ENCODE data around the gene PIGZ. TPM values are rescaled to one million over a fixed set of nuclear protein-coding genes. Genes with fewer than 3 reads are reported as not detected.
A peak's percentile ranks its signal among the peaks of the same experiment; 100 is the strongest.

The PIGZ gene
- total and polyA plus RNA-seq, 4 donors: 0.99 to 2.4 (median 1.6) TPM

DNA sequence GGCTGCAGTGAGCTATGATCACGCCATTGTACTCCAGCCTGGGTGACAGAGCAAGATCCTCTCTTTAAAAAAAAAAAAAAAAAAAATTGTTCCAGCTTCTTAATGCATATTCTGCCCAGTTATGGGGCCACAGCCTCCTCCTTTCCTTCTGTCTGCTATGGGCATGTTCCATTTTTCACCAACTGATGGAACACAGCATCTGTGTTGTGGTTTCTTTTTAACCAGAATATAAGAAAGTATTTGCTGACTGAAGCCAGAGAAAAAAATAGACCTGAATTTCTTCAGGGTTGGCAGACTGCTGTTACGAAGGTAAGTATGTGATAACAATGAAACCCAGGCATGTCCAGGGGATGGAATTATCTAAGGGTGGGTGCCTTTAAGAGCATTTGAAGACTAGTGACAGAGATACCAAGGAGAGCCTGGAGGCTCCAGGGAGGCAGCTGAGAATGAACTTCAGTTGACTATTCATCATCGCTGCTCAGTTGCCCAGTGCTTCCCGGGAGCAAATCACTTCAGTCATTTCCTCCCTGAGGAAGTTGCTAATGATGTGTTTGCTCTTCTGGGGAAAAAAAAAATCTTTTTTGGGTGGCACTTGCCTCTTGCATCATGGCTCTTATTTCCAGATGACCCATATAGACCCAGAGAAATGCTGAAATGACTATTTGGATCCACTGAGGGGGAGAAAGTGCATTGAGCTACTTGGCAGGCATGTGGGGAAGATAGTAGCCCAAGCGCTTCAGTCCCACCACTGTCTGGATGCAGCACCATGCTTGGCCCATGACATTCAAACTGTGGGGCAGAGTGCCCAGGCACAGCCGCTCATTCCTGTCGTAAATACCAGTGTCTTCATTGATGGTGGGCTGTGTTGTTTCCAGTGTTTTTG lies 40.8 kb downstream of the PIGZ start:
- H3K27ac ChIP-seq (ENCODE audit: low read depth in 1 of 2, low read length in 2 of 2): no peak overlapping the region
- H3K9me3 ChIP-seq (ENCODE audit: control insufficient read depth in 4 of 4, low read length in 3 of 4): no peaks in the 10 kb centered on the region
- no peak for TF ChIP-seq JUND (IDR thresholded peaks at IDR 0.05)
- TF ChIP-seq EGR1 (IDR thresholded peaks at IDR 0.05; ENCODE audit: low read depth in 2 of 2): no peak
- no peak for TF ChIP-seq ATF3 (IDR thresholded peaks at IDR 0.05)
- TF ChIP-seq GABPA (IDR thresholded peaks at IDR 0.05 in 1 of 2, conservative IDR thresholded peaks at IDR 0.05 in 1 of 2): no peak
- TF ChIP-seq SP1 (IDR thresholded peaks at IDR 0.05): no peak
- no peak for TF ChIP-seq CTCF (IDR thresholded peaks at IDR 0.05; ENCODE audit: low read depth, low read length, missing input control)
- TF ChIP-seq RXRA (IDR thresholded peaks at IDR 0.05): no peak
- TF ChIP-seq FOXA2 (IDR thresholded peaks at IDR 0.05): no peak
- TF ChIP-seq, protein P1, sequence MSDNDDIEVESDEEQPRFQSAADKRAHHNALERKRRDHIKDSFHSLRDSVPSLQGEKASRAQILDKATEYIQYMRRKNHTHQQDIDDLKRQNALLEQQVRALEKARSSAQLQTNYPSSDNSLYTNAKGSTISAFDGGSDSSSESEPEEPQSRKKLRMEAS (IDR thresholded peaks at IDR 0.05): no peak
- TF ChIP-seq ZBTB33 (IDR thresholded peaks at IDR 0.05): no peak
- no peak for TF ChIP-seq HNF4G (IDR thresholded peaks at IDR 0.05)
- no peaks in the 10 kb centered on the region for H3K4me1 ChIP-seq (ENCODE audit: control insufficient read depth in 4 of 4, insufficient read depth in 4 of 4, low read length in 3 of 4)
- peaks cover 2 to 30% (median 21%) of the 10 kb centered on the region in 4 donors for H3K36me3 ChIP-seq (ENCODE audit: control insufficient read depth in 4 of 4, insufficient read depth in 3 of 4, low read depth in 1 of 4, low read length in 3 of 4)
- 93% methylated on average over 7 of the region's 7 CpGs for WGBS
- H3K4me3 ChIP-seq (ENCODE audit: low read depth in 1 of 3, low read length in 3 of 3): no peak overlapping the region
- H3K27me3 ChIP-seq (ENCODE audit: control insufficient read depth in 4 of 4, insufficient read depth in 4 of 4, low read length in 3 of 4): no peaks in the 10 kb centered on the region
- no peak for DNase-seq (ENCODE audit: low spot score)
- H3K9ac ChIP-seq (ENCODE audit: low read depth in 1 of 2, low read length in 2 of 2): no peak overlapping the region

DNA sequence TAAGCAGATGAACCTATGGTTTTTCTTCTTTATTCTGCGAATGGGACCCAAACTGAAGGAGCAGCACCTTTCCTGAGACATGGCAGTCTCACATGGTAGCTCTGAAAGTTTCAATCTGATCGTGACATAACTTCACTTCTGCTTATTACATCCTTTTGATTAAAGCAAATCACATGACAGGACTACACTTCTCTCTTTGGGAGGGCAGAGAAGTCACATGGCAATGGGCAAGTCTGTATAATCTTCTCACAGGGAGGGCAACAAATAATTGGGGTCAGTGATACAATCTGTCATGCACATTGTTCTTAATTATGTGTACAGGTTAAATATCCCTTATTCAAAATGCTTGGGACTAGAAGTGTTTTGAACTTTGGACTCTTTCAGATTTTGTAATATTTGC lies 47.9 kb downstream of the PIGZ start:
- Histone ChIP-seq H3K9me3 (ENCODE audit: control insufficient read depth in 4 of 4, low read length in 3 of 4) (no peaks in the 10 kb centered on the region), H3K27ac (ENCODE audit: low read depth in 1 of 2, low read length in 2 of 2) (no peak overlapping the region), H3K36me3 (ENCODE audit: control insufficient read depth in 4 of 4, insufficient read depth in 3 of 4, low read depth in 1 of 4, low read length in 3 of 4) (peaks cover 0 to 8% (median 6%) of the 10 kb centered on the region in 4 donors), H3K27me3 (ENCODE audit: control insufficient read depth in 4 of 4, insufficient read depth in 4 of 4, low read length in 3 of 4) (no peaks in the 10 kb centered on the region), H3K4me3 (ENCODE audit: low read depth in 1 of 3, low read length in 3 of 3) (no peak overlapping the region), H3K4me1 (ENCODE audit: control insufficient read depth in 4 of 4, insufficient read depth in 4 of 4, low read length in 3 of 4) (peaks cover 2 to 6% (median 3%) of the 10 kb centered on the region in 4 donors), H3K9ac (ENCODE audit: low read depth in 1 of 2, low read length in 2 of 2) (no peak overlapping the region)
- DNase-seq (ENCODE audit: low spot score): no peak
- no peak for TF ChIP-seq REST (IDR thresholded peaks at IDR 0.05)
- peak in 1 of 2 donors; percentile 33 for TF ChIP-seq HNF4A (conservative IDR thresholded peaks at IDR 0.05)
- TF ChIP-seq NR2F2 (IDR thresholded peaks at IDR 0.05): no peak
- TF ChIP-seq EGR1 (IDR thresholded peaks at IDR 0.05; ENCODE audit: low read depth in 2 of 2): no peak
- no peak for TF ChIP-seq HNF4G (IDR thresholded peaks at IDR 0.05)
- WGBS: 82% methylated on average over 2 of the region's 2 CpGs
